Small intestine (tissue), 7 donors: ENCODE results near the gene TEX47. TPM values are rescaled to one million over a fixed set of nuclear protein-coding genes. Genes with fewer than 3 reads are reported as not detected.

Experiments used
- DNase-seq, 2 donors: peaks; one replicate each; pipeline versions ENCODE4 v3.0.0 to v3.0.0-alpha.2; 2013
- FAIRE-seq: peaks from 2 replicates; lab custom pipeline; 2012; peaks lifted over from hg19 to GRCh38; lab: Jason Lieb, UNC
- H3K27ac ChIP-seq, 3 donors: one replicate each; pipeline ENCODE4 v1.5.1; 2013; ENCODE audit warnings: low read length in 2 of 3, mild to moderate bottlenecking in 2 of 3, control low read depth in 1 of 3, inconsistent platforms in 1 of 3, low read depth in 1 of 3, moderate library complexity in 1 of 3
- H3K27me3 ChIP-seq, 3 donors: one replicate each; pipeline ENCODE4 v1.6.1; 2013; ENCODE audit warnings: low read length in 3 of 3, inconsistent platforms in 1 of 3; ENCODE audit not compliant: control insufficient read depth in 3 of 3, insufficient read depth in 3 of 3
- H3K36me3 ChIP-seq, 3 donors: one replicate each; pipeline ENCODE4 v1.6.1; 2013; ENCODE audit warnings: low read length in 3 of 3, inconsistent platforms in 1 of 3, low read depth in 1 of 3, mild to moderate bottlenecking in 1 of 3, moderate library complexity in 1 of 3; ENCODE audit not compliant: control insufficient read depth in 3 of 3, insufficient read depth in 2 of 3
- H3K4me1 ChIP-seq, 3 donors: one replicate each; pipeline ENCODE4 v1.6.1; 2013; ENCODE audit warnings: low read length in 2 of 3, inconsistent platforms in 1 of 3, low read depth in 1 of 3, mild to moderate bottlenecking in 1 of 3, moderate library complexity in 1 of 3; ENCODE audit not compliant: control insufficient read depth in 3 of 3, insufficient read depth in 2 of 3
- H3K4me3 ChIP-seq, 3 donors: one replicate each; pipeline ENCODE4 v1.5.1; 2013; ENCODE audit warnings: low read length in 3 of 3, control low read depth in 1 of 3, inconsistent platforms in 1 of 3, low read depth in 1 of 3, mild to moderate bottlenecking in 1 of 3, moderate library complexity in 1 of 3
- H3K9me3 ChIP-seq, 2 donors: one replicate each; pipeline ENCODE4 v1.6.1; 2013; ENCODE audit warnings: low read depth in 1 of 2, low read length in 1 of 2; ENCODE audit not compliant: control insufficient read depth in 2 of 2, insufficient read depth in 1 of 2
- WGBS, 3 donors: extraction: QIAGEN DNeasy Blood & Tissue Kit; methylation state at CpG; one replicate each; pipeline ENCODE4 v1.1.7; 2013; 5-methylcytosine and 5-hydroxymethylcytosine counted together
- polyA plus RNA-seq, 4 donors: library from polyadenylated mRNA; stranded (reverse) in 3 of 4; unstranded in 1 of 4; fragments of 200-250 nt in 3 of 4; fragments of 120-200 nt in 1 of 4; gene quantifications; one replicate each; pipeline versions ENCODE4 v1.2.1 to v1.2.3, GENCODE V29; 2013
- donor health status: healthy with polysubstance abuse.
- donor health status: control.
- donor health status: control.
- donor health status: Bipolar disorder and iron deficiency.
- donor health status: healthy.

TEX47 gene
- polyA plus RNA-seq, 4 donors, result not detected

DNA sequence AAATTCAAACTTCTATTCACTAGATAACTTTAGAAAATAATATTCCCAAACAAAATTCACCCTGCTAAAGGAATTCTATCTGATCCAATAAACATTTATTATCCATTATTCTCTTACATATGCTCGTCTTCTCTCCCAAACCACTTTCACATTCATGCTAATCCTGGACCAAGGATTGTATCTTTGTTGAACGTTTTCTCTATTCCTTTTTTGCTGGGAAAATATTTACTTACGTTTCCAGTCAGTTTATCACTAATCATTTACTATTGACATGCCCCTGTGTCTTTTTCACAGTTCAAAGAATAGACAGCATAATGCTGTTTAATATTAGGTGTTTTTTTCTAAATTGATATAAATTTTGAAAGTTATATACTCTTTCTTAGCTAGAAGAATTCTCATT is 3.2 kb downstream of the TEX47 start:
- Histone ChIP-seq H3K9me3 (no peaks in the 10 kb centered on the region), H3K4me3 (no peak overlapping the region), H3K36me3 (no peaks in the 10 kb centered on the region), H3K27ac (no peak overlapping the region), H3K4me1 (no peaks in the 10 kb centered on the region), H3K27me3 (no peaks in the 10 kb centered on the region)
- WGBS, 3 donors, result 15 to 53% (median 26%) methylated on average over 3 of the region's 3 CpGs
- DNase-seq, result no peak
- FAIRE-seq, result no peak

DNA sequence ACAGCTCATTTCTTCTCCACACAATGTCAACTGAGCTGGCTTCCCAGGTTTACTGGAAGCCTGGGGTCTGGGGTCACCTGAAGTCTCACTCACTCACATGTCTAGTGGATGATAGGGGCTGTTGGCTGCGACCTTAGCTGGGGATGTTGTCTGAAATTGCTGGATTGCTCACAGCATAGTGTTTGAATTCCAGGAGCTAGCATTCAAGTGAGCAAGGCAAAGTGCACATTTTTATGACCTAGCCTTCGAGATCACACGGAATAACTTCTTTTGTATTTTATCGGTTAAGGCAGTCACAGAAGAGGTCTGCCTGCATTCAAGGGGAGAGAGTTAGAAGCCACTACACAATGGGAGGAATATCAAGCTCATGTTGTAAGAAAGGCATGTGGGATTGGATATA is 3.6 kb downstream of the TEX47 start:
- no peak for FAIRE-seq
- H3K4me3 ChIP-seq, result no peak overlapping the region
- H3K27ac ChIP-seq, result no peak overlapping the region
- no peaks in the 10 kb centered on the region for H3K36me3 ChIP-seq
- no peaks in the 10 kb centered on the region for H3K27me3 ChIP-seq
- no peaks in the 10 kb centered on the region for H3K4me1 ChIP-seq
- DNase-seq, result peak in 1 of 2 donors; percentile 42
- 8 to 62% (median 40%) methylated on average over 4 of the region's 4 CpGs for WGBS, 3 donors
- H3K9me3 ChIP-seq, result no peaks in the 10 kb centered on the region

DNA sequence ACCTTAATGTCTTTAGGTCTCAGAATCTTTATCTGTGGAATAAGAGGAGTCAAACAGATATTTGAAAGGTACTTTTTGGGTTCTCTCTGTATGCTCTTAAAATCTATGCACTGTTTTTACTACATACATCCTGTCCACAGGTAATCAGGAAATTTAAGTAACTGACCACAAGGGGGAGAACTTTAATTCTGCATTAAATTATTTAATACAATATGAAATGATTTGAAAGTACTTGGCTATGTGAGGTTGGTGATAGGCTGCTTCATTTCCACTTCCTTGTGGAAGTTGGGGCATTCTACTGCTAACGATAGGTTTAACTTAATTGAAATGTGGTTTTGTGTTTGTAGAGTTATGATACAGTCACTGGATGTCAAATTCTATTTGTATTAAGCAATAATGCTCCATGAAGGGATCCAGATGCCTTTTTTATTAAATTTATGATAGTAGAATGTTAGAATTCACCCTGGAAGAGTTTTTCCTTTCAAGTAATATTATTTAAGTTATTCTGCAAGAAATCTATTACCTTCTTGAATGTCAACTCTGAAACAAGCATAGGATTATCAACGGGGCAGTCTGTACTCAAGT is 6.0 kb downstream of the TEX47 start:
- peak; percentile 4 to 17 for DNase-seq
- H3K36me3 ChIP-seq, result no peaks in the 10 kb centered on the region
- WGBS, 3 donors, result 72 to 91% (median 75%) methylated on average over 2 of the region's 2 CpGs
- no peaks in the 10 kb centered on the region for H3K4me1 ChIP-seq
- H3K9me3 ChIP-seq, result no peaks in the 10 kb centered on the region
- H3K27ac ChIP-seq, result no peak overlapping the region
- no peak for FAIRE-seq
- no peak overlapping the region for H3K4me3 ChIP-seq
- H3K27me3 ChIP-seq, result no peaks in the 10 kb centered on the region

DNA sequence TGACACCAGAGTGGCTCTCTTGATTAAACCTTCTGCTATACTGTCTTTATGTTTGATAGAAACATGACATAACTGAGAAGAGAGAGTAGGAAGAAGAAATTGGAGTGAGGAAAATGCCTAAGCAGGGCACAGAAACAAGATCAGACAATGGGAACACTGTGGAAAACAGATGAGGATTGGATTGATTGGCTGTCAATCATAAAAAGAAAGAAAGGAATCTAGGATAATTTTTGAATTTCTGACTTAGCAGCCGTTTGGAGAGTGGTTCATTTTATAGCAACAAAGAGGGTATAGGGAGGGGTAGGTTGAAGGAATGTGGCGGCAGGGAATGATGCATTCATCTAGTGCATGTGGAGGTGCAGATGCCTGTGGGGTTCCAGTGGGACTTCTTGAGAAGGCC is 7.8 kb downstream of the TEX47 start:
- no peak overlapping the region for H3K4me3 ChIP-seq
- no peak for FAIRE-seq
- no peaks in the 10 kb centered on the region for H3K9me3 ChIP-seq
- 68 to 73% (median 72%) methylated on average over 2 of the region's 2 CpGs for WGBS, 3 donors
- no peaks in the 10 kb centered on the region for H3K36me3 ChIP-seq
- H3K4me1 ChIP-seq, result no peaks in the 10 kb centered on the region
- no peak for DNase-seq
- no peak overlapping the region for H3K27ac ChIP-seq
- H3K27me3 ChIP-seq, result no peaks in the 10 kb centered on the region

DNA sequence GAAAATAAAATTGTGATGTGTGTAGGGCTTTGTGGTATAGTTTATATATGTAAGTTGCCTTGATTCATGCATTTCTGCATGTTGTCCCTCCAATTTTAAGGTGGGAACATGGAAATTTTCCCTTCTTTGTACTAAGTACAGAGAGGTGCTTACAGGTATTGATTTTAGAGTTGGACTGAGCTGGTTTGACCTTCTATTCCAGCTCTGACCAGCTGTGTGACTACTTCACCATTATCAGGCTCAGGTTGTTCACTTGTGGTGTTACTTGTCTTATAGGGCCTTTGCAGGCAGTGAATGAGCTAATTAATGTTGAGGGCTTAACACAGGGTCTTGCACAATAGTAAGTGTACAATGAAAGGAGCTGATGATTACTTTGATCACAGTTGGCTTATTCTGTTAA is 19.7 kb downstream of the TEX47 start:
- Histone ChIP-seq H3K9me3 (no peaks in the 10 kb centered on the region), H3K36me3 (no peaks in the 10 kb centered on the region), H3K4me1 (no peaks in the 10 kb centered on the region), H3K27me3 (no peaks in the 10 kb centered on the region), H3K4me3 (no peak overlapping the region), H3K27ac (no peak overlapping the region)
- FAIRE-seq, result no peak
- no peak for DNase-seq

DNA sequence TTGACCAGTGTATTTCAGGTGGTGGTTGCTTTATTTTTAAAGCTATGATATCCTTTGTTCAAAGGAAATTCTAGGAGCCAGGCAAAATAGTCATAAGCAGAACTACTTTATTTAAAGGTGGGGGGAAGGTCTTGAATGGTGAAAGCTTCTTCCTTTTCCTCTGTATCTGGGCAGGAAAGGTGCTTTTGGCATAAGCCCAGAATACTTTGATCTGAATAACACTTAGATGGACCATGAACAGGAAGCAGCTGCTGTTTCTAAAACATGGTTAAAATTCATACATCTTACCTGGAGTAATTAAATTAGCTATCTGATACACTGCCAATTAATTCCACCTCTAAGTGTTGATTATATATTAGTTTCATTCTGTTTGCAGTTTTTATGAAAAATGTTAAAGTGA is 22.8 kb downstream of the TEX47 start:
- no peak overlapping the region for H3K27ac ChIP-seq
- H3K4me3 ChIP-seq, result no peak overlapping the region
- DNase-seq, result no peak
- no peak for FAIRE-seq
- no peaks in the 10 kb centered on the region for H3K36me3 ChIP-seq
- H3K9me3 ChIP-seq, result no peaks in the 10 kb centered on the region
- no peaks in the 10 kb centered on the region for H3K4me1 ChIP-seq
- no peaks in the 10 kb centered on the region for H3K27me3 ChIP-seq

DNA sequence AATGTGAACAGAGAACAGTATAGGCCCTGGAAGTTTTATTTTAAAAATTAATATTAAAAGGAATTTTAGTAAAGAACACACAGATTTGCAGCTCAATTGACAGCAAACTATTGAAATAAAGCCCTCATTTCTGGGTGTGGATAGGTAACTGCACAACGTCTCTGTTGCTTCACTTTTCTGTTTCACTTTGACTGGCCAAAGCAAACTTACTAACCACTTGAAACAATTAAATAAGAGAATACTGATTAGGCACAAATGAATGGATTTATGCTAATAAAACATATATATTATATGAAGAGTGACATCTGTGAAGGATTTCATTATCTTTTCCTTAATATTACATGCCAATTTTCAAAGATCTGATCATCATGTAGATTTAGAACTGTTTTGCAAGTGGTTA is 24.1 kb downstream of the TEX47 start:
- 30 to 57% (median 53%) methylated on average over 1 of the region's 1 CpG for WGBS, 3 donors
- H3K4me1 ChIP-seq, result no peaks in the 10 kb centered on the region
- H3K36me3 ChIP-seq, result no peaks in the 10 kb centered on the region

DNA sequence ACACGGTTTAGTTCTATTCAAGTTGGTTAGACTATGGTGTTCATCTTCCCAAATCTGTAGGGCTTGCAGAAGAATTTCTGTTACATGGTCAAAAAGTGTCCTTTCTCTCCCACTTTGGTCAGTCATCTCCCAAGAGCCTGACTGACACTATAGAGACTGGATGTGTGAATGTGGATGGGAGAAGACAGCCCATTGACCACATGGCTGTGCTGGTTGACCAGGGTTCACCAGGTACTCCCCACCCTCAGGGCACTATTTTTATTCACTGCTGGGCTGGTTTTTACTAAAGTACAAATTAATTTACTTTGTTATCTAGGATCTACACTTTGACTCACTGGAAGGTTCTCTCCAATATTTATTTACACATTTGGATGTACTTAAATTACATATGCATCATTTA is 33.8 kb downstream of the TEX47 start:
- FAIRE-seq (no peak), DNase-seq (no peak)
- Histone ChIP-seq H3K27me3 (peaks cover 9 to 32% (median 14%) of the 10 kb centered on the region in 3 donors), H3K27ac (no peak overlapping the region), H3K4me1 (peaks cover 0 to 6% (median 0%) of the 10 kb centered on the region in 3 donors), H3K4me3 (no peak overlapping the region), H3K36me3 (no peaks in the 10 kb centered on the region), H3K9me3 (no peaks in the 10 kb centered on the region)
- 36 to 59% (median 50%) methylated on average over 1 of the region's 1 CpG for WGBS, 3 donors

More for the DNA sequence above, 24.1 kb downstream of the TEX47 start:
- no peaks in the 10 kb centered on the region for H3K27me3 ChIP-seq
- no peak for FAIRE-seq
- no peak for DNase-seq
- H3K9me3 ChIP-seq, result no peaks in the 10 kb centered on the region
- no peak overlapping the region for H3K27ac ChIP-seq
- no peak overlapping the region for H3K4me3 ChIP-seq

DNA sequence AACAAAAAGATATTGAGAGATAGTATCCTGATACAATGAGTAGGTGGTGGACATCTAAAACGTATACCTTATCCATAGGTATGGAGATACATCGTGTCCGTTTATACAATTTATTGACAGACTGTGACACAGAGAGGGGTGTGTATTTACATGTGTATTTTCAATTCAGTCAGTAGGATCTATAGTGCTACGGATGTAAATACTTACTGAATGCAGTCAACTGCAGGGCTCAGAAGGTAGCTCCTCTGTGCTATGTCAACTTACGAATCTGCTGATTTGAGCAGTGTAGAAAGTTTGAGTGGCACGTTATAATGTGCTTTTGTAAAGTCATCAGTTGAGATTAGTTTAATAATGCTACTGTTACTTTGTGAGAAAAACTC is 35.4 kb downstream of the TEX47 start:
- H3K27ac ChIP-seq, result no peak overlapping the region
- H3K36me3 ChIP-seq, result no peaks in the 10 kb centered on the region
- WGBS, 3 donors, result 12 to 19% (median 13%) methylated on average over 6 of the region's 6 CpGs
- FAIRE-seq (no peak), DNase-seq (peak in 1 of 2 donors; percentile 6)
- no peaks in the 10 kb centered on the region for H3K9me3 ChIP-seq
- peak overlapping the region in 1 of 3 donors; percentile 27 for H3K4me3 ChIP-seq
- H3K27me3 ChIP-seq, result peaks cover 9 to 39% (median 14%) of the 10 kb centered on the region in 3 donors
- peaks cover 0 to 6% (median 0%) of the 10 kb centered on the region in 3 donors for H3K4me1 ChIP-seq
